K562 (cell line): ENCODE results near the gene CEMIP.

Experiments
- CREM ChIP-seq: IDR thresholded peaks from 2 replicates; pipeline ENCODE4 v1.6.1; 2014; ENCODE audit warnings: antibody characterized with exemption, low read depth
- EP300 ChIP-seq: IDR thresholded peaks from 2 replicates; pipeline ENCODE4 v1.6.1; 2012; ENCODE audit warnings: low read length, improper control_type of control experiment
- GABPB1 ChIP-seq: sonication (generic); formaldehyde crosslinking; IDR thresholded peaks from 2 replicates; pipeline ENCODE4 v1.8.0; 2022; ENCODE audit warnings: mild to moderate bottlenecking, missing genetic modification reagents
- MXI1 ChIP-seq: IDR thresholded peaks from 2 replicates; pipeline ENCODE4 v1.6.1; 2011; ENCODE audit warnings: low read depth, mild to moderate bottlenecking, improper control_type of control experiment, low read length
- PHB ChIP-seq: fragments of 250-450 bp; sonication (Bioruptor Pico); IDR thresholded peaks from 2 replicates; pipeline ENCODE4 v1.5.0; 2021
- POLR2AphosphoS2 ChIP-seq: IDR thresholded peaks from 2 replicates; pipeline ENCODE4 v1.6.1; 2012; ENCODE audit warnings: low read length, improper control_type of control experiment
- RBM22 ChIP-seq: fragments of 200-400 bp; formaldehyde crosslinking; IDR thresholded peaks from 2 replicates; pipeline ENCODE4 v1.6.1; 2018; ENCODE audit warnings: low read length, low read depth; ENCODE audit not compliant: poor library complexity, severe bottlenecking
- TBL1XR1 ChIP-seq, 2 experiments: IDR thresholded peaks; 2 replicates each; pipeline ENCODE4 v1.6.1; 2012; ENCODE audit warnings: improper control_type of control experiment in 2 of 2, low read length in 2 of 2, mild to moderate bottlenecking in 1 of 2
- TF ChIP-seq, protein P1 (sequence below), 3 experiments: IDR thresholded peaks in 2 of 3; conservative IDR thresholded peaks in 1 of 3; 2 replicates each; pipeline ENCODE4 v1.5.1; 2011 to 2012; ENCODE audit warnings: low read length in 3 of 3, mild to moderate bottlenecking in 3 of 3, control low read depth in 2 of 3, improper control_type of control experiment in 1 of 3, inconsistent platforms in 1 of 3, low read depth in 1 of 3, mixed read lengths in 1 of 3, moderate library complexity in 1 of 3; ENCODE audit not compliant: insufficient read depth in 2 of 3
- TF ChIP-seq, protein P2 (sequence below): sonication (generic); formaldehyde crosslinking; IDR thresholded peaks from 2 replicates; pipeline ENCODE4 v1.9.0; 2022; ENCODE audit warnings: mild to moderate bottlenecking, missing genetic modification reagents
- TF ChIP-seq, protein P3 (sequence below): sonication (generic); formaldehyde crosslinking; IDR thresholded peaks from 2 replicates; pipeline ENCODE4 v1.8.0; 2022; ENCODE audit warnings: mild to moderate bottlenecking, missing genetic modification reagents
- TF ChIP-seq, protein P4 (sequence below): fragments of 450-650 bp; IDR thresholded peaks from 2 replicates; pipeline ENCODE4 v1.6.1; 2017; ENCODE audit warnings: antibody characterized with exemption, mild to moderate bottlenecking

DNA sequence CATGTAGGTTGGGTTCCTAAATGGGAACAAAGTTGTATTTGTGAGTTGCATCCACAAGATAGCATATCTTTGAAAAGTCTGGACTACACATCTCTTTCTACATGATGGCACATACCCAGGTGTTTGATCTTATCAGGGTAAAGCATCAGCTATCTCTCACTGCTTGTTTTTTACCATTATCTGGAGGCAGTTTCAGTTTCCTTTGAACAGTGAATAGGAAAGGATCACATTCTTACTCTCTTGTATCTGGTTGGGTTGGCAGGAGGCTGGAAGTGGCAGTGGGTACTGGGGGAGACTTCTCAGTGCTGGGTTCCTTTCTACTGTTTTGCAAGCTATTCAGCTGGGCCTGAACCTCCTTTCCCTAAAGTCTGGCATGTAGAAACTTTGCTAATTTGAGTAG lies 4.1 kb downstream of the CEMIP start:
- TF ChIP-seq EP300 (no peak), GABPB1 (no peak), POLR2AphosphoS2 (no peak), PHB (CRISPR knock-in tag) (no peak), TBL1XR1 (IDR thresholded peaks at IDR 0.05; ENCODE audit: low read length in 2 of 2) (no peak), CREM (no peak), RBM22 (no peak), MXI1 (no peak)
- TF ChIP-seq, protein P1, sequence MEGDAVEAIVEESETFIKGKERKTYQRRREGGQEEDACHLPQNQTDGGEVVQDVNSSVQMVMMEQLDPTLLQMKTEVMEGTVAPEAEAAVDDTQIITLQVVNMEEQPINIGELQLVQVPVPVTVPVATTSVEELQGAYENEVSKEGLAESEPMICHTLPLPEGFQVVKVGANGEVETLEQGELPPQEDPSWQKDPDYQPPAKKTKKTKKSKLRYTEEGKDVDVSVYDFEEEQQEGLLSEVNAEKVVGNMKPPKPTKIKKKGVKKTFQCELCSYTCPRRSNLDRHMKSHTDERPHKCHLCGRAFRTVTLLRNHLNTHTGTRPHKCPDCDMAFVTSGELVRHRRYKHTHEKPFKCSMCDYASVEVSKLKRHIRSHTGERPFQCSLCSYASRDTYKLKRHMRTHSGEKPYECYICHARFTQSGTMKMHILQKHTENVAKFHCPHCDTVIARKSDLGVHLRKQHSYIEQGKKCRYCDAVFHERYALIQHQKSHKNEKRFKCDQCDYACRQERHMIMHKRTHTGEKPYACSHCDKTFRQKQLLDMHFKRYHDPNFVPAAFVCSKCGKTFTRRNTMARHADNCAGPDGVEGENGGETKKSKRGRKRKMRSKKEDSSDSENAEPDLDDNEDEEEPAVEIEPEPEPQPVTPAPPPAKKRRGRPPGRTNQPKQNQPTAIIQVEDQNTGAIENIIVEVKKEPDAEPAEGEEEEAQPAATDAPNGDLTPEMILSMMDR (IDR thresholded peaks at IDR 0.05 in 2 of 3, conservative IDR thresholded peaks at IDR 0.05 in 1 of 3; ENCODE audit: insufficient read depth in 2 of 3, low read depth in 1 of 3, low read length in 3 of 3) = no peak
- TF ChIP-seq, protein P2, sequence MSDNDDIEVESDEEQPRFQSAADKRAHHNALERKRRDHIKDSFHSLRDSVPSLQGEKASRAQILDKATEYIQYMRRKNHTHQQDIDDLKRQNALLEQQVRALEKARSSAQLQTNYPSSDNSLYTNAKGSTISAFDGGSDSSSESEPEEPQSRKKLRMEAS (CRISPR knock-in tag) = no peak
- TF ChIP-seq, protein P3, sequence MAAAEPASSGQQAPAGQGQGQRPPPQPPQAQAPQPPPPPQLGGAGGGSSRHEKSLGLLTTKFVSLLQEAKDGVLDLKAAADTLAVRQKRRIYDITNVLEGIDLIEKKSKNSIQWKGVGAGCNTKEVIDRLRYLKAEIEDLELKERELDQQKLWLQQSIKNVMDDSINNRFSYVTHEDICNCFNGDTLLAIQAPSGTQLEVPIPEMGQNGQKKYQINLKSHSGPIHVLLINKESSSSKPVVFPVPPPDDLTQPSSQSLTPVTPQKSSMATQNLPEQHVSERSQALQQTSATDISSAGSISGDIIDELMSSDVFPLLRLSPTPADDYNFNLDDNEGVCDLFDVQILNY = no peak
- TF ChIP-seq, protein P4, sequence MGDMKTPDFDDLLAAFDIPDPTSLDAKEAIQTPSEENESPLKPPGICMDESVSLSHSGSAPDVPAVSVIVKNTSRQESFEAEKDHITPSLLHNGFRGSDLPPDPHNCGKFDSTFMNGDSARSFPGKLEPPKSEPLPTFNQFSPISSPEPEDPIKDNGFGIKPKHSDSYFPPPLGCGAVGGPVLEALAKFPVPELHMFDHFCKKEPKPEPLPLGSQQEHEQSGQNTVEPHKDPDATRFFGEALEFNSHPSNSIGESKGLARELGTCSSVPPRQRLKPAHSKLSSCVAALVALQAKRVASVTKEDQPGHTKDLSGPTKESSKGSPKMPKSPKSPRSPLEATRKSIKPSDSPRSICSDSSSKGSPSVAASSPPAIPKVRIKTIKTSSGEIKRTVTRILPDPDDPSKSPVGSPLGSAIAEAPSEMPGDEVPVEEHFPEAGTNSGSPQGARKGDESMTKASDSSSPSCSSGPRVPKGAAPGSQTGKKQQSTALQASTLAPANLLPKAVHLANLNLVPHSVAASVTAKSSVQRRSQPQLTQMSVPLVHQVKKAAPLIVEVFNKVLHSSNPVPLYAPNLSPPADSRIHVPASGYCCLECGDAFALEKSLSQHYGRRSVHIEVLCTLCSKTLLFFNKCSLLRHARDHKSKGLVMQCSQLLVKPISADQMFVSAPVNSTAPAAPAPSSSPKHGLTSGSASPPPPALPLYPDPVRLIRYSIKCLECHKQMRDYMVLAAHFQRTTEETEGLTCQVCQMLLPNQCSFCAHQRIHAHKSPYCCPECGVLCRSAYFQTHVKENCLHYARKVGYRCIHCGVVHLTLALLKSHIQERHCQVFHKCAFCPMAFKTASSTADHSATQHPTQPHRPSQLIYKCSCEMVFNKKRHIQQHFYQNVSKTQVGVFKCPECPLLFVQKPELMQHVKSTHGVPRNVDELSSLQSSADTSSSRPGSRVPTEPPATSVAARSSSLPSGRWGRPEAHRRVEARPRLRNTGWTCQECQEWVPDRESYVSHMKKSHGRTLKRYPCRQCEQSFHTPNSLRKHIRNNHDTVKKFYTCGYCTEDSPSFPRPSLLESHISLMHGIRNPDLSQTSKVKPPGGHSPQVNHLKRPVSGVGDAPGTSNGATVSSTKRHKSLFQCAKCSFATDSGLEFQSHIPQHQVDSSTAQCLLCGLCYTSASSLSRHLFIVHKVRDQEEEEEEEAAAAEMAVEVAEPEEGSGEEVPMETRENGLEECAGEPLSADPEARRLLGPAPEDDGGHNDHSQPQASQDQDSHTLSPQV = no peak
